ENCODE measurements around the gene ATG9B.

The ATG9B gene

GRCh38 chr7:151057989-151058780 lies 33.9 kb upstream of the ATG9B start:
- Histone ChIP-seq H3K27me3 (ENCODE audit: control insufficient read depth in 1 of 2, insufficient read depth in 2 of 2, low read length in 2 of 2) (no peaks in the 10 kb centered on the region), H3K9ac (ENCODE audit: low read length in 2 of 2) (peak overlapping the region; percentile 75 to 91), H3K9me3 (ENCODE audit: control insufficient read depth in 2 of 2, low read length in 2 of 2) (no peaks in the 10 kb centered on the region), H3K36me3 (ENCODE audit: control insufficient read depth in 2 of 2, insufficient read depth in 2 of 2, low read length in 2 of 2) (no peaks in the 10 kb centered on the region), H3K4me1 (ENCODE audit: control insufficient read depth, insufficient read depth, low read length) (peaks cover 52% of the 10 kb centered on the region), H3K27ac (ENCODE audit: low read length) (peak overlapping the region; percentile 98), H3K4me3 (ENCODE audit: low read length in 2 of 2) (peak overlapping the region; percentile 88 to 96)

- Histone ChIP-seq H3K36me3 (ENCODE audit: control insufficient read depth in 2 of 2, insufficient read depth in 2 of 2, low read length in 2 of 2) (no peaks in the 10 kb centered on the region), H3K4me3 (ENCODE audit: low read length in 2 of 2) (peak within 1 kb of the TSS; percentile 88 to 96), H3K4me1 (ENCODE audit: control insufficient read depth, insufficient read depth, low read length) (peaks cover 47% of the 10 kb centered on the region), H3K9ac (ENCODE audit: low read length in 2 of 2) (peak within 1 kb of the TSS; percentile 75 to 91), H3K27me3 (ENCODE audit: control insufficient read depth in 1 of 2, insufficient read depth in 2 of 2, low read length in 2 of 2) (no peaks in the 10 kb centered on the region), H3K27ac (ENCODE audit: low read length) (peak within 1 kb of the TSS; percentile 98), H3K9me3 (ENCODE audit: control insufficient read depth in 2 of 2, low read length in 2 of 2) (no peaks in the 10 kb centered on the region)
Observed at GRCh38 chr7:151057506-151057988, 33.3 kb upstream of the ATG9B start, which contains the start of gene CDK5. TSS of gene CDK5 (minus strand) at chr7:151057897. CDS start at chr7:151057848, 49 bp downstream.

- H3K9me3 ChIP-seq (ENCODE audit: control insufficient read depth in 2 of 2, low read length in 2 of 2) = no peaks in the 10 kb centered on the region
- H3K27ac ChIP-seq (ENCODE audit: low read length) = no peak overlapping the region
- H3K4me1 ChIP-seq (ENCODE audit: control insufficient read depth, insufficient read depth, low read length) = peaks cover 41% of the 10 kb centered on the region
- H3K27me3 ChIP-seq (ENCODE audit: control insufficient read depth in 1 of 2, insufficient read depth in 2 of 2, low read length in 2 of 2) = no peaks in the 10 kb centered on the region
- peak overlapping the region; percentile 60 to 64 for H3K9ac ChIP-seq (ENCODE audit: low read length in 2 of 2)
- no peaks in the 10 kb centered on the region for H3K36me3 ChIP-seq (ENCODE audit: control insufficient read depth in 2 of 2, insufficient read depth in 2 of 2, low read length in 2 of 2)
- H3K4me3 ChIP-seq (ENCODE audit: low read length in 2 of 2) = peak overlapping the region; percentile 88 to 96
Observed at GRCh38 chr7:151056666-151057505, 32.6 kb upstream of the ATG9B start.

- H3K4me1 ChIP-seq (ENCODE audit: control insufficient read depth, insufficient read depth, low read length) = peaks cover 35% of the 10 kb centered on the region
Observed at GRCh38 chr7:151056283-151056665, 32.0 kb upstream of the ATG9B start.

GRCh38 chr7:151053751-151054150 lies 29.5 kb upstream of the ATG9B start:
- H3K27me3 ChIP-seq (ENCODE audit: control insufficient read depth in 1 of 2, insufficient read depth in 2 of 2, low read length in 2 of 2) = no peaks in the 10 kb centered on the region
- peaks cover 24% of the 10 kb centered on the region for H3K4me1 ChIP-seq (ENCODE audit: control insufficient read depth, insufficient read depth, low read length)
- H3K9ac ChIP-seq (ENCODE audit: low read length in 2 of 2) = no peak overlapping the region
- no peaks in the 10 kb centered on the region for H3K36me3 ChIP-seq (ENCODE audit: control insufficient read depth in 2 of 2, insufficient read depth in 2 of 2, low read length in 2 of 2)
- no peak overlapping the region for H3K27ac ChIP-seq (ENCODE audit: low read length)
- no peak overlapping the region for H3K4me3 ChIP-seq (ENCODE audit: low read length in 2 of 2)
- H3K9me3 ChIP-seq (ENCODE audit: control insufficient read depth in 2 of 2, low read length in 2 of 2) = no peaks in the 10 kb centered on the region

More at GRCh38 chr7:151056283-151056665, 32.0 kb upstream of the ATG9B start:
- H3K27ac ChIP-seq (ENCODE audit: low read length) = no peak overlapping the region
- no peaks in the 10 kb centered on the region for H3K9me3 ChIP-seq (ENCODE audit: control insufficient read depth in 2 of 2, low read length in 2 of 2)
- H3K27me3 ChIP-seq (ENCODE audit: control insufficient read depth in 1 of 2, insufficient read depth in 2 of 2, low read length in 2 of 2) = no peaks in the 10 kb centered on the region
- no peak overlapping the region for H3K4me3 ChIP-seq (ENCODE audit: low read length in 2 of 2)
- no peak overlapping the region for H3K9ac ChIP-seq (ENCODE audit: low read length in 2 of 2)
- no peaks in the 10 kb centered on the region for H3K36me3 ChIP-seq (ENCODE audit: control insufficient read depth in 2 of 2, insufficient read depth in 2 of 2, low read length in 2 of 2)

GRCh38 chr7:151053096-151053495 lies 28.8 kb upstream of the ATG9B start:
- Histone ChIP-seq H3K27ac (ENCODE audit: low read length) (no peak overlapping the region), H3K27me3 (ENCODE audit: control insufficient read depth in 1 of 2, insufficient read depth in 2 of 2, low read length in 2 of 2) (no peaks in the 10 kb centered on the region), H3K4me1 (ENCODE audit: control insufficient read depth, insufficient read depth, low read length) (peaks cover 17% of the 10 kb centered on the region), H3K9me3 (ENCODE audit: control insufficient read depth in 2 of 2, low read length in 2 of 2) (no peaks in the 10 kb centered on the region), H3K9ac (ENCODE audit: low read length in 2 of 2) (no peak overlapping the region), H3K4me3 (ENCODE audit: low read length in 2 of 2) (no peak overlapping the region), H3K36me3 (ENCODE audit: control insufficient read depth in 2 of 2, insufficient read depth in 2 of 2, low read length in 2 of 2) (no peaks in the 10 kb centered on the region)

- H3K27ac ChIP-seq (ENCODE audit: low read length) = no peak overlapping the region
- peaks cover 0 to 2% of the 10 kb centered on the region in 2 donors for H3K36me3 ChIP-seq (ENCODE audit: control insufficient read depth in 2 of 2, insufficient read depth in 2 of 2, low read length in 2 of 2)
- H3K27me3 ChIP-seq (ENCODE audit: control insufficient read depth in 1 of 2, insufficient read depth in 2 of 2, low read length in 2 of 2) = no peaks in the 10 kb centered on the region
- H3K9me3 ChIP-seq (ENCODE audit: control insufficient read depth in 2 of 2, low read length in 2 of 2) = no peaks in the 10 kb centered on the region
- H3K4me1 ChIP-seq (ENCODE audit: control insufficient read depth, insufficient read depth, low read length) = peaks cover 9% of the 10 kb centered on the region
- peak overlapping the region in 1 of 2 donors; percentile 8 for H3K4me3 ChIP-seq (ENCODE audit: low read length in 2 of 2)
- no peak overlapping the region for H3K9ac ChIP-seq (ENCODE audit: low read length in 2 of 2)
Observed at GRCh38 chr7:151051108-151051507, 26.8 kb upstream of the ATG9B start.

- Histone ChIP-seq H3K27me3 (ENCODE audit: control insufficient read depth in 1 of 2, insufficient read depth in 2 of 2, low read length in 2 of 2) (no peaks in the 10 kb centered on the region), H3K4me3 (ENCODE audit: low read length in 2 of 2) (no peak overlapping the region), H3K9ac (ENCODE audit: low read length in 2 of 2) (no peak overlapping the region), H3K9me3 (ENCODE audit: control insufficient read depth in 2 of 2, low read length in 2 of 2) (no peaks in the 10 kb centered on the region), H3K36me3 (ENCODE audit: control insufficient read depth in 2 of 2, insufficient read depth in 2 of 2, low read length in 2 of 2) (peaks cover 0 to 9% of the 10 kb centered on the region in 2 donors), H3K4me1 (ENCODE audit: control insufficient read depth, insufficient read depth, low read length) (peaks cover 9% of the 10 kb centered on the region), H3K27ac (ENCODE audit: low read length) (no peak overlapping the region)
Observed at GRCh38 chr7:151048911-151049463, 24.7 kb upstream of the ATG9B start.

GRCh38 chr7:151047976-151048815 lies 23.9 kb upstream of the ATG9B start, which contains the start of gene ASIC3:
TSS of gene ASIC3 (plus strand) at chr7:151048531. CDS start at chr7:151048886, 355 bp downstream.
- Histone ChIP-seq H3K4me1 (ENCODE audit: control insufficient read depth, insufficient read depth, low read length) (peaks cover 9% of the 10 kb centered on the region), H3K36me3 (ENCODE audit: control insufficient read depth in 2 of 2, insufficient read depth in 2 of 2, low read length in 2 of 2) (peaks cover 0 to 9% of the 10 kb centered on the region in 2 donors), H3K4me3 (ENCODE audit: low read length in 2 of 2) (no peak within 1 kb of the TSS), H3K9me3 (ENCODE audit: control insufficient read depth in 2 of 2, low read length in 2 of 2) (no peaks in the 10 kb centered on the region), H3K27me3 (ENCODE audit: control insufficient read depth in 1 of 2, insufficient read depth in 2 of 2, low read length in 2 of 2) (no peaks in the 10 kb centered on the region), H3K27ac (ENCODE audit: low read length) (no peak within 1 kb of the TSS), H3K9ac (ENCODE audit: low read length in 2 of 2) (no peak within 1 kb of the TSS)
